DMS53 treated with DMSO at 0.1 percent for 48 hours (cell line): Measurements from ENCODE around the gene PTPRT.

Experiments
- DNase-seq: peaks from one replicate; lab custom pipeline; 2025; ENCODE audit not compliant: unreplicated experiment; lab: John Stamatoyannopoulos, UW

PTPRT gene

DNA sequence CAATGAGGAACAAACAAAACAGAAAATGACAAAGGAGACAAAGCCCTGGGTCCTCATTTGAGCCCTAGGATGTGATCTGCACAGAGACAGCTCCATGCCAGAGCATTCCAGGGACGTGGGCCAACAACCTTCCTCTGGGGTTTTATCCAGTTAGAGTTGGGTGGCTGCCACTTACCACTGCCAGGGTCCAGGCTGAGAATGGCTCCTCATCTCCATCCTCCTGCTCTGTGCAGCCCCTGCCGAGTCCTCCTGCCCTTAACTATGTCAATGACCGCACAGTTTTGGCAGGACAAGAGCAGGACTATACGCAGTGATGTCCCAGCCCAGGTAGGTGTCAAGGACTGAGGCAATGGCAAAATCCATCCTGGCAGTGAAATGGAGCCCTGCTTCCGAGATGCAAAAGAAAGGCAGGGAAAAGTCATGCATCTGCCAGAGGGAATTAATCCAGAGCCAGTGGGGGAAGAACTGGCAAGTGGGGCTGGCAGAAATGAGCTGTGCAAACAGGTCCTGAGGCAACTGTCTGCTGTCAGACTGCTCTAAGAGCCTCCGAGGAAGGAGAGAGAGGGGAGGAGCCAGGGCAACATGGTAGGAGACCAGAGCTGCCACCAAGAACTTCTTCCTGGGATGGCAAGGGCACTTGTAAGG is 449.4 kb downstream of the PTPRT start:
- no peak for DNase-seq

GRCh38 chr20:42739683-42740082 is 450.0 kb downstream of the PTPRT start:
- no peak for DNase-seq

DNA sequence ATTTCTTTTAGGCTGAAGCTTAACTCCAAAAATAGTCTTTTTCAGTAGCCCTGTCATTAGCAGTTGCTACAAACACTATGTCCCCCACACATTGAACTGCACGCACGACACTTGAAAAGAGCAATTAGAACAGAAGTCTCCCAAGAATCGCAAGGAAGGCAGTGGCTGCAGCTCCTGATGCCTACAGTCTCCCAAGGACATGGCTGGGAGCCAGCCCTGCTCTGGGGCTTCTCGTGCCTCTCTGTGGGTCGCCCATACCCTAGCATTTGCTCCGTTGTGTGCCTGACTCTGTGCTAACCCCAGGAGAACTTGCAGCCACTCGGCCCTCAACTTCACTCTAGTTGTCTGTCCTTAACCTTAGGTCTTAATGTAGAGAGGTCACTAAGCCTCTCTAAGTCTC is 454.2 kb downstream of the PTPRT start:
- DNase-seq = no peak

DNA sequence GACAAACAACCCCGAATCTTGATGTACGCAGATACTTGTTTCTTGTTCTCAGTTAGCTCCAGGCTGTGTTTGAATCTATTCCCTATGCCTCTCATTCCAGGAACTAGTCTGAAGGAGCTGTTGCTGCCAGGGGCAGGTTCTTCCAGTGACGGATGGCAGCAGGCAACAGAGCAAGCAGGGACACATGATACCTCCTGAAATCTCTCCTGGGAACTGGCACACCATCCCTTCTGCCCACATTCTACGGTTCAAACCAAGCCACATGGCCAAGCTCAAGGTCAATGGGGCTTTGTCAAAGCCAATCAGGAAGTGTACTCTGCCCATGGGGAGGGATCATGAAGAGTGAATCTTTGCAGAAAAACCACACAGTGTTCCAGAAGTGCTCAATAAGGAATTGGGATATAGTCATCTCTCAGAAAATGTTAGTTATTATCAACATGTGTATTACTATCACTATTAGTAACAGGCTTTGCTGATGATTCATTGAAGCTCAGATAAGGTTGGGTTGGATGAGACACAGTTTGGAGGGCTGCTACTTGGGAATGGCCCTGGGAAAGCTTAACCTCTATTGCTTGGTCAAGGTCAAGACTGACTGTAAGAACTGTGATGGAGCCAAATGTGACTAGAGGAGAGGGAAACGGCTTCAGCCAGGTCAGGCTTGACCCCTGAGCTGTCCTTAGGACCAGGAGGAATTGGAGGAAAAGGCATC is 454.9 kb downstream of the PTPRT start:
- DNase-seq = no peak

DNA sequence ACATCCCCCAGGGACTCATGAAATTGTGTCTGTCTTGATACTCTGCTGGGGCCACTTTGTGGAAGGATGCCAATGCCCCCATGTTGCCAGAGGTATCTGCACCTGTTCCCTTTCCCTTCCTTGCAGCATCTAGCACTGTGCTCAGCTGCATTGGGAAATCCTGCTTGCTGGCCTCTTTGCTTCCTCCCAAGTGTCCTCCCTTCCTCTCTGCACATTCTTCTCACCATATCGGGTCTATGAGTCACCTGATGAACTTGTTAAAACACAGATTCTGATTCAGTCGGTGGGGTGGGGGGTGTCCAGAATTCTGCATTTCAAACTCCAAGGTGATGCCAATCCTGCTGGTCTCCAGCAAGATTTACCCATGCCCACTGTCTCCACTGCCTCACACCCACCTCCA is 467.8 kb downstream of the PTPRT start:
- DNase-seq = no peak

DNA sequence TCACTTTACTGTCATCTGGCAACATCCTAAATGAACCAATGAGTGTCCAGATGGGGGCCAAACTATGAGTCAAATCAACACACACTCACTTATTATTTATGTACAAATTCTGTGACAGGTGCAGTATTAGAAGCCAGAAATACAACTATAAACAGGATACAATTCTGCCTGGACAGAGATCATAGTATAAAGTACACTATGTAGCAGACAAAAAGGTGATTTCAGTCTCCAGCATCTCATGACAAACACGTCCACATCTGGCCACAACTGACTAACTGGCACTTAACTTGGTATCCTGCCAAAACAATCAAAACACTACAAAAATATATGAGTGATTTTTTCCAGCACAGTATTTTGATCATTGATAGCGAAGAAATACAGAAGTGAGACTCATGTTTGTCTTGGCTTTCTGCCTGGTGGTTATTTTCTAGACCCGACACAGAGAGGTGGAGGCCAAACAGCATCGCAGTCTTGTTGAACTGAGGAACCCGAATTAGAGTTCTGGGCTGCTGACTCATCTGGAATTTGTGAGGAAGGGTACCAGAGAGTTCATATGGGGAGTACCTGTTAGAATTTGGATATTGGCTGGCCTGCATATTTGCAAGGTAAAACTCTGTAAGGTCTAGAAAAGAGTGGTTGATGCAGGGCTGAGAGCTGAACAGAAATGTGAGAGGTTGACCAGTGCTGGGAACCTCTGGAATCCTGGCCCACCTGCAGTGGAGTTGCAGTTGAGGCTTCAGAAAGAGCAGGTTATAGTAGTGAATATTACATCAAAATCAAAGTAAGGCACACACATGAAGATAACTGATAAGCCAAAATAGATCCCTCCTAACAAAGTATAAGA is 475.2 kb downstream of the PTPRT start:
- no peak for DNase-seq

- no peak for DNase-seq
These were observed 481.4 kb downstream of the PTPRT start for GRCh38 chr20:42708266-42708665.

DNA sequence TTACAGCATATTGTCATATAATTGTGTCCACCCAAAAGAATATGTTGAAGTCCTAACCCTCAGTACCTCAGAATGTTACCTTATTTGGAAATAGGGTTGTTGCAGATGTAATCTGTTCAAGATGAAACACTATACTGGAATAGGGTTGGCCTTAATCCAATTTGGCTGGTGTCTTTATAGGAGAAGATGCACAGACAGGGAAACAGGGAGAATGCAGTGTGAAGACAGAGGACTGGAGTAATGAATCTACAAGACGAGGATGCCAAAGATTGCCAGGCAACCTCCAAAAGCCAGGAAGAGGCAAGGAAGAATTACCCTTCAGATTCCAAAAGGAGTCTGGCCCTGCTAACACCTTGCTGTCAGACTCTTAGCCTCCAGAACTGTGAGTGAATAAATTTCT is 482.9 kb downstream of the PTPRT start:
- DNase-seq = no peak

GRCh38 chr20:42705550-42705949 is 484.2 kb downstream of the PTPRT start:
- DNase-seq = no peak

- DNase-seq = no peak
These were observed 486.0 kb downstream of the PTPRT start for GRCh38 chr20:42703744-42704143.

DNA sequence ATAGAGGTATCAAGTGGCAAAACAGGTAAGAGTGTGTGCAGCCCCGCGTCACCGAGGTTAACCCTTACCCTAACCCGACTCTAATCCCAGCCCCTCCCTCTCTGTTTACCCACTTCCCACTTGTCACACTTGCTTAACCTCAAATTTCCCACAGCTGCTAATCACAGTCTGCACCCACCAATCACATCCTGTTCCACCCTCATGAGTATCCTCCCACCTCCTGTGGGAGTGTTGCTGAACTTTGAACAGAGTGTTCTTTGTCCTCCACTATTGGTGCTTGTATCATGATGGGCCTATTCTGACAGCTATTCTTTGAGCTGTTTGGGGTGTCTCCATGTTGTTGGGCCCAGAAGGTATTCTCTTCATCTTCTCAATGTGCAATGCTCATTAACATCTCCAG is 487.8 kb downstream of the PTPRT start:
- DNase-seq = no peak

DNA sequence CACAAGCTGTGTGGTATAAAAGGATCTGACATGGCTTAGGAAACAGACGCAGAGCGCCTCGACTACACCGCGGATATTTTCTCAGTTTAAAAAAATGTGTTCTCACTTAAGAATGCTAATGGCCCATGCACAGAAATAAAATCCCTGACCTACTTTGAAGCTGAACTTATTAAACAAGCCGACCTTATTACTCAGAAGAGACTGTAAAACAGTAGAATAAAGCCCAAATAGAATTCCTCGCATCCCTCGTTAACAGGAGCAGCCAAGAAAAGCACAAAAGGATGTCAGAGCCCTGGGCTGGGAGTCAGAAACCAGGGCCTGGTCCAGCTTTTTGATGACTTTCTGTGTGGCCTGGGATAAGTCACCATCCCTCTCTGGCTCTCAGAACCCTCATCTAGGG is 489.3 kb downstream of the PTPRT start:
- DNase-seq = no peak

- no peak for DNase-seq
These were observed 491.7 kb downstream of the PTPRT start for GRCh38 chr20:42697962-42698361.

GRCh38 chr20:42690842-42691437 is 498.8 kb downstream of the PTPRT start:
- DNase-seq = no peak

DNA sequence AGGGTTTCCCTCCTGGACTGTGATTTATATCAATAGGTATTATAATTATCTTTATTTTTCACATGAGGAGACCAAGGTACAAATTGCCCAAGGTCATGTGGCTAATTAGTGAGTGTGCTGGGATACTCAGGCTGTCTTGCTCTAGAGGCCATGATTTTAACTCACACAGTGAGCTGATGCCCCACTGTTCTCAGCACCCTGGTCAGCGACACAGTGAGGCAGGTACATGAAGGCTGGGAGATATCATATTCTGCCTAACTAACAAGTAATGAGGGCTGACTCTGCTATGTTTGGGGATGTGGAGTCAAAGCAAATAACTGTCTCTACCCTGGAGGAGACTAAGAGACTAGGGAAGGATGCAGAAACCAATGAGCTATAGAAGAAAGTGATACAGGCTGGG is 501.1 kb downstream of the PTPRT start:
- no peak for DNase-seq

GRCh38 chr20:42686057-42686456 is 503.6 kb downstream of the PTPRT start:
- no peak for DNase-seq

GRCh38 chr20:42678895-42679294 is 510.8 kb downstream of the PTPRT start:
- no peak for DNase-seq

DNA sequence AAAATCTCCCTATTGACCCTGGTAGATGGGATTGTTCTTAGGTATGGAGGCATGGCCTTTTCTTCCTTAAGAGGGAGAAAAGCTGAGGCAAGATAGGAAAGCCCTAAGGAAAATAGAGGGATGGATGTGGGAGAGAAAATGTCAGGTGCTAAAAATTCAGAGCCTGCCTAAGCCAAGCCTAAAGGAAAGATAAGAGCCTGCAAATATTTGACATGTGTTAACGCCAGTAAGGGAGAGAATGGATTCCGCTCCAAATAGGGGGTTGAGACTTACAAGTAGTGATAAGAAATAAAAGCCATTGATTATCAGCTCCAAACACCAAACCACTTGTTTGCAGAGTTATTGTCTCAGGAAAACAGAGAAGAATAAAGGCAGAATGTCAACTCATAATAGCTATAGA is 533.6 kb downstream of the PTPRT start:
- no peak for DNase-seq

DNA sequence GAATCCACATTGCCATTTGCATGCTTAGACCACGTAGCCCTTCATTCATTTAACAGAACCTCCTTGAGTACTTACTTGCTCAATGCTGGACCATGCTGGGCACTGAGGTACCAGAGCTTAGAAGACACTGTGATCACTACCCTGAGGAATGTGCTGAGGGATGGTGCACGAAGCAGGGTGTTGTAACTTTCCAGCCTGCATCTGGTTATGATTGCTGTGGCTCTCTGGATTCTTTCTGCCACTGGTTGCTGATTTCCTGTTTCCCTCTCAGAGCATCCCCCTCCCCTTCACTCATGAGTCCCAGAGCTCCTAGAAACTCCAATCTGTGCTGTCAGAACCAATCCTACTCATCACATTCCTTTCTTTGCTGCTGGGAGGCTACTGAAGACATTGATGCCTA is 537.4 kb downstream of the PTPRT start:
- DNase-seq = no peak

- no peak for DNase-seq
These were observed 539.4 kb downstream of the PTPRT start for GRCh38 chr20:42650191-42650746.

DNA sequence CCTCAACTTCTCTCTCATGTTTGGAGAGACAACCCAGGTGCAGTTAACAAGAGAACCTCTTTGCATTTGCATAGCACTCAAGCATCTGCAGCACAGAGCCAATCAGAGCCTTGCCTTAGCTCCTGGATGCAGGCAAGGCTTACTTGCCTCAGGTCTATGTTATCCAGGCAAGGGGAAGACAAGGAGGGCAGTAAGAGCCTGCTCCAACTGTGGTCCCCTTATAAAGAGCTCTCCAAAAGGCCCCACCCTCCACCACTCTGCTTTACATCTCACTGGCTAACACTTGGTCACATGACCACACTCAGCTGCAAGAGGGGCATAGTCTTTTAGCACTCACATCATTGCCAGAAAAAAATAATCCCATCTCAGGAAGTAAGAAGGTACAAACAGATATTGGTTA is 540.0 kb downstream of the PTPRT start:
- no peak for DNase-seq
